HG03060 (cell line): Measurements from ENCODE around the gene TTLL1.
A peak's percentile ranks its signal among the peaks of the same experiment; 100 is the strongest.

Source experiments
- ATAC-seq: cut with Tn5 transposase; IDR thresholded peaks from one replicate; pipeline ENCODE4 v1.9.1; 2021; ENCODE audit warnings: low read depth, moderate number of reproducible peaks; ENCODE audit not compliant: unreplicated experiment

The TTLL1 gene

DNA sequence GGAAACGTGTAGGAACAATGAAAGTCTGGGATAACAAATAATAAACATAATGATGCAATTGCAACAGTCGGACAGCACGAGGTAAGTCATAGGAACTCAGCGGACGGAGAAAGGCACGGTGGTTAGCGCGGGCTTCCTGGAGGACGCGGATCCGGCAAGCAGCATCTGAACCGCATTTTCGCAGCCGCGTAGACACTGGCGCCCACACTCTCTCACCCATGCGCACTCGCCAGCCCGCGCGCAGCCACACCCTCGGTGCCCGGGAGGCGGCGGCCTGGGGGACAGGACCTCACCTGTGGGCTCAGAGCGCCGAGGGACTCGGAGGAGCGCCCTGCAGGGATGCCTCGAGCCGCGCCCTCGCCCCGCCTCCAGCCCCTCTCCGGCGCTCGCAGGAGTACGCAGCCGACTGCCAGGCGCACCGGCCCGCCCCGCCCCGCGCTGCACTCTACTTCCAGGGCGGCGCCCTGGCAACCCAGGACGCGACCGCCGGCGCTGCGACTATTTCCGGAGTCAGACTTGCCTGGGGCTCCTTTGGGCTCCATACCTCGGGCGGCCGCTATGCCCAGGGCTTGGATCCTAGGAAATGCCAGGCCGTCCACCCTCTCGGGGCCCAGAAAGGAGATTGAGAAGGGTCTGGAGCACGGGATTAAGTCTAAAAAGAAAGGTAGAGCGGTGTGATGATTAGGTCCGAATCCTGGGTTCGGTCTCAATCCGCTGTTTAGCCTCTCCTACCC is at the start of gene TTLL1:
Gene TTLL1 (minus strand): TSS at position 408 of the 734 bp plus-strand sequence. CDS start 13,805 bp downstream, outside the sequence.
- ATAC-seq = peak; percentile 47

DNA sequence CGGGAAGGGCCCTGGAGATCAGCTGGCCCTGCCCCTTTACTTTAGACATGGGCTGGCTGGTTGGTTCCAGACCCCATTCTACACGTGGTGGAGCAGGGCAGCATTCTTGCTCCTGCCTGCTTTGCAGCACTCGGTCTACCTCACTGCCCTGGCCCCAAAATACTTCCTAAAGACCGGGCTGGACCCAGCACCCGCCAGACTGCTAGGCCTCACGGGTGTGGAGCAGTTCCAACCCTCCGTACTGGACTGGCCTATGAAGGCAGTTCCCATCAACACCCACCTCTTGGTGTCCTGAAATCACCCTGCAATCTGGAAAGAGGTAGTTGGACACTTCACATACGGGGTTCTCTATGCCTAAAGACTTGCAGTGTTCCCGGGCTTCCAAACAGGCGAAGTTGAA is 47.6 kb upstream of the TTLL1 start:
- ATAC-seq = no peak

DNA sequence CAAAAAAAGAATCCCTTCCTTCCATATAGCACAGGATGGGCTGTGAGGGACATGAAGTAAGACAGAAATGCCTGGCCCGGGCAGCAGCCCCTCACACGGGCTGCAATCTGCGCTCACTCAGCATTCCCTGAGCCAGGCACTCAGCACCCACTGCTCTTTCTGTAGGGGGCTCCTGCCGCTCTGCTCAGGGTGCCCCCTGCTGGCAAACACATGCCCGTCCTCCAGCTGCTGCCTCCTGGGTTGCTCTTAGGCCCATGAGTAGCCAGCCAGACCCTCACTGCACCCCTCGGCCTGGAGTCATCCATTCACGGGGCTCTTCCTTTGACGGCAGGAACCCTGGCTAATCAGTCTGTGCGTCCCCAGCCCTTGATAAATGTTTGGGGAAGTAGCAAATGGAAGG is 47.1 kb upstream of the TTLL1 start:
- no peak for ATAC-seq

DNA sequence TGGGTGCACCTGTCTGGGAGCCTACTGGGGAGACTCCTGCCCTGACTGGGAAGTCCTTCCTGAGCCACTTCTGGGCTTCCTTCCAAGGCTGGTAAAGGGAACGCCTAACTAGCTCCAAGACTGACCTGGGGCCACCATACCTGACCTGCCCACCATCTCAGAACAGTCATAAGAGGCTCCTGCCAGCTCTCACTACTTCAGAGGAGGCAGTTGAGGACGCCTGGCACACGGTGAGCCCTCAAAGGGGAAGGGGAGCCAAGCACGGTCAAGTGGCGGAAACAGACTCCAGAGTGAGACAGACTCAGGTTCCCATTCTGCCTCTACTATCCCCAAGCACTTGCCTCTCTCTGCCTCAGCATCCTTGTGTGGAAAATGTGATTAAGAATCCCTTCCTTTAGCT is 46.4 kb upstream of the TTLL1 start:
- ATAC-seq = no peak

DNA sequence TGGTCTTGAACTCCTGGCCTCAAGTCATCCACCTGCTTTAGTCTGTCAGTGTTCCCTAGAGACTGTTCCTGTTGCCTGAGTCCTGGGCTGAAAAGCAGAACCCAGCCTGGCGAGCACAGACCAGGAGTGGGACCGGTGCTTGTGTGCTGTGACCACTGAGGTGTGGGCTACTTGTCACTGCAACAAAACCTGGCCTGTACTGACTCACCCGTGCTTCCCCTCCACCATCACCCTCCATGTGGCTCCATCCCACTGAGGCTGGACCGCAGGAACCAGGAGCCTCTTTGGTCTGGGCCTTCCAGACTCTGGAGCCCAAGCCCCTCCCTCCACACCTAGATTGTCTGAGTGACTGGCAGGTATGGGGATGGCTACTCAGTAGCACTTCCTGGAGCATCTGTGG is 45.4 kb upstream of the TTLL1 start:
- ATAC-seq = no peak

DNA sequence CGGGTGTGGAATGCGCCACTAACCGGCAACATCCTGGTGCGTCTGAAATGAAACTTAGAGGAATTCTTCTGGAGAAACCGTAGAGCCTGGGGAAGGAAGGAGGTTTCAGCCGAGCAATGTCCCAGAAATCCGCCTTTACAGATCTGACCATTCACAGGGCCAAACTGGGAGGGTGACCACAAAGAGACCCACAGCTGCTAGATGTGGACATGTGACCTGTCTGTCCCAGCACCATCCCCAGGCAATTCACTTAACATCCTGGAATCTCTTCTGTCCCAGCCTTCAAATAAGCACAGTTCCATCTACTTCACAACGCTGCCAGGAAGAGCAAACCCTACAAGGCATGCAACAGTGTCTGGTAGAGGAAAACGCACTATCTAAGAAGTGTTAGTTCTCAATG is 44.2 kb upstream of the TTLL1 start:
- ATAC-seq = no peak

DNA sequence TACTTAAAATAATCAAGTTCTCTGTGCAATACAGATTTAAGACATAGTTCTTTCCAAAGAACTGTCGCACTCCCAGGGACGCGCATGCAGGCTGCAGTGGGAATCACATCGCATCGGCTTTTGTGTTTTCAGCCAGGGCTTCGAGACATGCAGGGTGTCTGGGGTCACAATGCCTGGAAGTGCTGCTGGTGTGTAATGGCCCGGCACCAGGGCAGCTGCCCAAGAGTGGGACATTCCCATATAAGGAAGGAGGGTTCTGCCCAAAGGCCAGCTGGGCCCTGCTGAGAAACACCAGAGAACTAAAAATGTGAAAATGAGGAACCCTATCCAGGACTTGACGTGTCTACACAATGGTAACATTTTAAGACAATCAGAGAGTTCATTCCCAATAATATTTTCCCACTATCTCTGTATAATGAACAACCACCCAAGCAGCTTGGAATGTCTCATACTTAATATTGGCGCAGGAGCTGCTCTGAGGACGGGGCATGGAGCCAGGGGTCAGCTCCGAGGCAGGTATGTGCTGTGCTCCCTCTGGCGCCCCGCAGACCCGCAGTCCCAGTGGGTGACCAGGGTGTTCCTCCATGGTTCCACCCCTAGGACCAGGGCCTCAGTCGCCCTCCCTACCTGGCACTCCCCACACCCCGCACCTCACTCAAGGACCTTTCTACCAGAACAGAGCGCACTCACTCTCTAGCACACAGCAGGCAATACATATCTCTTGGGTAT is 42.7 kb upstream of the TTLL1 start:
- ATAC-seq = no peak

DNA sequence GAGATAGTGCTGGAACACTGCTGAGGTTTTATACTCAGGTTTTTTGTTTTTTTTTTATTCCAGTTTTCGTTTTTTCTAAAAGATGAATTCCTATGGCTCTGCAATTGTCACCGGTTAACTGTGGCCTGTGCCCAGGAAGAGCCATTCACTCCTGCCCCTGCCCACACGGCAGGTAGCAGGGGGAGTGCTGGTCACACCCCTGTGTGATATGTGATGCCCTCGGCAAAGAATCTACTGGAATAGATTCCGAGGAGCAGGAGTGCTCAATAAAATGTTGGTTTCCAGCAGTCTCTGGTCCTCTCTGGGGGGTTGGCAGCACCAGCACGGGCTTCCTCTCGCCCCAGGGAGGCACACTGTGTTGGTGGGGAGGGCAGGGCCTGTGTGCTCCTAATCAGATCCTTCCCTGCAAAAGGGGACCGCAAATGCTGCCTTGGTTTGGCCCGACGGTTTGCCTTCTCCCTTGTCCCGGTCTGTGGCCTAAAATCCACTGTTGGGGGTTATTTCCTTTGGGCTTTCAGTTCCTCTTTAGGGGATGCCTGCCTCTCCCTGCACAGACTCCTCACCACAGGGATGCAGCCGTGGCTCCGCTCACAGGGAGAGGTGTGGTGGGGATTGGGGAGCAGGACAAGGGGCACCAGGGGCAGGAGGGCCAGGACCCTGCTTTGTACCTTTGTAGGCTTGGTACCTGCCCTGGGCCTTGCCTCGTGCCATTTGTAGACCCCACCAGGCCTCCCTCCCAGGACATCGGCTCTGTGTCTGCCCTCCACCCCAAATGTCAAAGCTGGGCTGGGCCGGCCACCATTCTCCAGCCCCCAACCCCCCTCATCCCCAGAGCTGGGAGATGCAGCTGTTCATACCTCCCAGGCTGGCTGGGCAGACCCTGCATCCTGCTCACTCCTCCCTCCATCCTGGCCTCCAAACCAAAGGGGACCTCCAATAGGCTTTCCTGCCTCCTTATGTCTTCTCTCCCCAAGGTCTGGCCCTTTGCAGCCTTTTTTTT is 40.5 kb upstream of the TTLL1 start:
- ATAC-seq = no peak

DNA sequence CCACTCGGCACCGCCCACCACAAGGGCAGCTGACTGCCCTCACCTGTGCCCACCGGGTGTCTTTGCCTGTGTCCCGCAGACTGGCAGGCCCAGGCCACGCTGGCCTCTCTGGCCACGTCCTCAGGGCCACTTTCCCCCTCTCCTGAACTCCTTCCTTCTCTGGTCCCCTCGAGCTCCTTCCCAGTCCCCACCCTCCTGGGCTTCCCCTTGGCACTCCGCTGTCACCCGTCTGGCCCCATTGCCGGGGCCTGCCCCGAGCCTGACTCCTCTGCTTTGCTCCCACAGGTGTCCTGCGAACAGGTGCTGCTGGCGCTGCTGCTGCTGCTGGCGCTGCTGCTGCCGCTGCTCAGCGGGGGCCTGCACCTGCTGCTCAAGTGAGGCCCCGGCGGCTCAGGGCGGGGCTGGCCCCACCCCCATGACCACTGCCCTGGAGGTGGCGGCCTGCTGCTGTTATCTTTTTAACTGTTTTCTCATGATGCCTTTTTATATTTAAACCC is 39.8 kb upstream of the TTLL1 start:
- no peak for ATAC-seq

DNA sequence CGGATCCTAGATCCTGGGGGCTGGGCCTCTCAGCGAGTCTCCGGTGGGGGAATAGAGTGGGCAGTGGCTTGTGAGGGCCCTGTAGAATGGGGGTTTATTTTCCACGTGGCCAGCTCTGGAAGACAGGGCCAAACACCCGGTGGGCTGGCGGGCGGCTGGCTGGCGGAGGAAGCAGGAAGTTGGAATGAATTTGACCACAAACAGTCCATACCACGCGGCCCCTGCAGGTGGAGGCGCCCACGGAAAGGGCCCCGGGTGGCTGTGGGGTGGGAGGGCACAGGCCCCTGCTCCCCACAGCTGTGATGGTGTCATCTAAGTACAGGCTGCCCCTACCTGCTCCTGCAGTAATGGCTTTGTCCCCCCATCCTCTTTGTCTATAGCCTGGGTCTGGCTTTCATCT is 38.9 kb upstream of the TTLL1 start:
- ATAC-seq = no peak

DNA sequence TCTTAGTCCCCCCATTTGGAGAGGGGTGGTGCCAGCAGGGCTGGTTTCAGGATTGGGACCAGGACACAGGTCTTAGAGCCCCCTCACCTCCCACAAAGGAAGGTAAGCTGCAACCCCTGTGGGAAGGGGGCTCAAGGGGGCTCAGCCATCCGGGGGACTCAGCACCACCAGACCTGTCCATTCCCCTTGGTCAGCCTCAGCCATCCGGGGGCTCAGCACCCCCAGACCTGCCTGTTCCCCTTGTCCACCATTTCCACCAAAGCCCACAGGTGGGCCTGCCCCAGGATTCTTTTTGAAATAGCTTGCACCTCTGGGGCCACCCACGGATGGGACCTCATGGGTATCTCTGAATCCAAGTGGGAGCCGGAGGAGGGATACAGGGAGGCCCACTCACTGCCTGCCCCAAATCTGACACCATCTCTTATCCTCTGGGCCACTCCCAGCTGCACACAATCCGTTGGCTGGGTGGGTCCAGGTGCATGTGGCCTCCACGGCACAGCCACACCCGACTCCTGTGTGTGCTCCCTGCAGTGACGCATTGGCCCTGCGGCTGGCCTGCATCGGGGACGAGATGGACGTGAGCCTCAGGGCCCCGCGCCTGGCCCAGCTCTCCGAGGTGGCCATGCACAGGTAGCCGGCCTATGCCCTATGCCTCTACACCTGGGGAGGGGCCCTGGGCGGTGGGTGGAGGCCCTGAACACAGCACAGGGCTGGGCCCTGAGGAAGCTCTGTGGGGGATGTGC is 38.1 kb upstream of the TTLL1 start:
- ATAC-seq = no peak

DNA sequence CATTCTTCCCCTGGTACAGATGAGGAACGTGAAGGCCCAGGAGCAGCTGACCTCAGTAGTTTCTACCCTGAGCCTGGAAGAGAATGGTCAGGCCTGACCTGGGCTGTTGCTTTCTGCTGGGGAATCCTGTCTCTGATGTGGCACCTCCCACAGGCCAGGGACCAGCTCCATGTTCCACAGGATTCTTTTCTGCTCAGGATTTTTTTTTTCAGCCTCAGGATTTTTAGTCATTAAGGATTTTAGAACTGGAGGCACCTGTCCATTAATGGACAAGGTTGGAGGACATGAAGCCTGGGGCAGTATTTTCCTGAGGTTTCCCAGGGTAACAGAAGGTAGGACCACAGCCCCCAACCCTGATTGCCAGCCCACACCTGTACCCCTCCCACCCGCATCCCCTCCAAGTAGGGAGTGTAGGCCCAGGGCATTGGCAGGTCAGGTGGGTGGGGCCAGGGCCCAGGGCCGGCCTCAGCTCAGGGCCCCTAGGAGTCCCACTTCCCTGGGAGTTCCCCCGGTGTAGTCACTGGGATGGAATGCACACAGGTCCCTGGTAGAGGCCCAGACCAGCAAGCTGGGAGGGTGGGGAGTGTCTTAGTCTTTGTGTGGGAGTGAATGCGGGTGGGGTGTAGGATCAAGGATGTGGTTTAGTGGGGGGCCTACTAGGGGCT is 37.4 kb upstream of the TTLL1 start:
- ATAC-seq = no peak

DNA sequence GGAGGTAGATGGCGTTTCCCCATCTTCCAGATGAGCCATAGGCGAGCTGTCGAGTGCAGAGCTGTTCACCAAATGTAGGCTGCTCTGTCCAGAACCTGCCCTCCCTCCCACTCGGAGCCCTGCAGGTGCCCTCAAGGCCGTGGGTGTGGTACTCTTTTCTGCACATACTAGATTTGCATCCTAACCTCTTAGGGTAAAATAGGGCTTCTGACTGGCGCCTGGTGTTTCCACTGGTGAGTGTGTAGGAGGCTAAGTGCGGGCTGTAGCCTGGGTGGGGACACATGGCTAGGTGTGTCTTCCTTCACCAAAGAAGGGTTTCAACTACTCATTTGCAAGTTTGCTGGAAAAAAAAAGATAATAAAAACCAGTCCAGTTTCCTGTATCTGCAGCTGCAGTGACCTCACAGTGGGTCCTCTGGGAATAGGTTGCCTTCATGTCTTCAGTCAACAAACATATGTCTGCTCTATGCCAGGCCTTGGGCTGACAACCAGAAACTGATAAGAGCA is 29.8 kb upstream of the TTLL1 start:
- peak; percentile 68 for ATAC-seq

DNA sequence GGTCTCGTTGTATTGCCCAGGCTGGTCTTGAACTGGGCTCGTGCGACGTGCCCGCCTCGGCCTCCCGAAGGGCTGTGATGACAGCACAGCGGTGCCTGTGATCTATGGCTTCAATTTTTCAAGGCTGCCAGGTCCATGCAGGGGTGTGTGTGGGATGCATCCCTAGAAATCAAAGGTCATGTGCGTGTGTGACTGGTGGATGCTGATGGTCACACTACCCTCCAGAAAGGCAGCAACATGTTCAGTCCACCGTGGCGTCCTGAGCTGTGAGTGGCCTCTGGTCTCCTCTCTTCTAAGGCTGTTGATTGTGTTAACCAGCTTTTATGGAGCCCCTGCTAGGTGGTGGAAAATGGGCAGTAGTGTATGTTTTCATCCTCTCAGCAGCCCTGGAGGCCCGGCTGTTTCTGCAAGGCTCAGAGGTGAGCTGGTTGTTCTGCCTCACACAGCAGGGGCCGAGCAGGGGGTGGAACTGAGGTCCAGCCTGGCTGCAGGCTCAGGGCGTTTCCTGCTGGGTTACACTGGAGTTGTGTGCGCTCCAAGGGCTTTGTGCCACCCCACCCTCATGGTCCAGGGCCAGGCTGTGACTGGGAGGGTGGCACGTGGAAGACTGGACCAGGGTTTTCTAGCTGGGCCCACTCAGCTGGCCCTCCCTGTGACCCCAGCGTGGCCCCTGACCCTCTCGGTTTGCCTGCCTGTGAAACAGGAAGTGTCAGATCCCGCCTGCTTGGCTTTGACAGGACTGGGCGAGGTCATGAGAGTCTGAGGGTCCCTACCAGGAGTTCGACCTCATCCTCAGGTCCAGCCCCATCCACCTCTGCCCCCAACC is 29.0 kb upstream of the TTLL1 start:
- no peak for ATAC-seq

DNA sequence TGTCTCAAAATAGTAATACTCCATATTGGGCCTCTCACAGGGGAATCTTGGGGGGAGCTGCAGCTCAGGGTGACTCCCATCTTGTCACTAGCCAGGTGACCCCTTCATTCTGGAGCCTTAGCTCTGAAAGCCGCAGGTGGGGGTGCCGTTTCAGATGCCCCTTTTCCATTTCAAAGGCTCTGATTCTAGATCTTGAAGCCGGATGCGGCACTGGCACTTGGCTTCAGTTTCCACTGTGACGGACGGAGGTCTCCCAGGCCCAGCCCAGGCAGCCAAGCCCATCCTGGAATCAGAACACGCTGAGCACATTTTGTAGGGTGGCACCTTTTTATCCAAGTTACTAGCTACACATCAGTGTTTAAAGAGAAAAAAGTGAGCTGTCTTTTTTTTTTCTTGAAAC is 27.7 kb upstream of the TTLL1 start:
- no peak for ATAC-seq

DNA sequence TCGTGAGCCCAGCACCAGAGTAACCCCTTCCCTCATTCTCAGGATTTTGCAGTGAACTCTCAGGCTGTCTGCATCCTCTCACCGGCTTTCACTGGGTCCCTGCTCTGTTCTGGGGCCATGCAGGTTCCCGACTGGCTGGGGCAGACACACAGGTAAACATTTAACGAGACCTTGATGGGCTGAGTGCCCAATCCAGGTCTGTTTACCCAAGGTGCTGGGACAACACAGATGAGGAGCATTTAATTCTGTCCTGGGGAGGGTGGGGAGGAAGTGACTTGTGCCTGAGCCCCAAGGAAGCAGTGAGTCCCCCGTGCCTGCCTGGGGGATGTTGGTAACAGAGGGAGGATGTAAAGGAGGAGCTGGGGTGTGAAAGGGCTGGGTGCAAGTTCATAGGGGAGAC is 25.8 kb upstream of the TTLL1 start:
- ATAC-seq = no peak

DNA sequence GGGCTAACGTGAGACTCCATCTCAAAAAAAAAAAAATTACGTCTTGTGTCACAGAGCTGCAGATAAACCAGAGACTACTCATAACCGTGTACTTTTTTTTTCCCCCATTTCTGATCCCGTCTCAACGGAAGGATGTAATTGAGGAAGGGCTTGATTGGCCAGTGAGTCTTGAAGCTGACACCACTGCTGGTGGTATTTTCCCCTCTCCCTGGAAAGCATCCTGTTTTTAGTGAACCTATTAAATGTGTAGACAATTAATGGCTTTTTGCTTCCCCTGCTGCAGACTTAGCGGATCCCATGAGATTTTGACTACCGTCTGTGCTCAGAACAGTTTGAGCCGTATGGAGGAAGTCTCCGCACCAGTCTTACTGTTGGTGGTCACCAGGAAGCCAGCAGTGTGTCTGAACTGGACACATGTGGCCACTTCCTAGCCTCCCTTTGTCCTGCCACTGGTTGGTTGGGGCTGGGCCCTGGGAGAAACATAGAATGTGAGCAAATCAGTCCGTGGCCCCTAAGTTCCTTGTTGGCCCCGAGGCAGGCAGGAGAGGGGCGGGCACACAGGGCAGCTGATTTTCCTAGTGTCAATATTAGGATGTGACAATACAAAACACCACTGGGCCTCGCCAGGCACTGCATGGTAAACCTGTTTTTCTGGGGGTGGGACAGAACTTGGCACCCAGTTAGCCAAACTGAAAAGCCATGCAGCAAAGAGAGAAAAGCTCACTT is 24.5 kb upstream of the TTLL1 start:
- ATAC-seq = no peak
